Vagina (tissue), 2 donors: ENCODE results near the gene RHBDL3.

Experiments used
- POLR2A ChIP-seq, 2 donors: fragments of 450-650 bp; IDR thresholded peaks; one replicate each; pipeline ENCODE4 v1.6.1; 2017; ENCODE audit warnings: antibody characterized with exemption in 2 of 2, mild to moderate bottlenecking in 2 of 2, moderate library complexity in 2 of 2
- TF ChIP-seq, protein P1 (sequence below), 3 experiments: fragments of 450-650 bp in 2 of 3; fragments of 200-600 bp in 1 of 3; sonication (generic) in 1 of 3; IDR thresholded peaks; one replicate each; pipeline ENCODE4 v1.5.1; 2017 to 2019; ENCODE audit warnings: antibody characterized with exemption in 3 of 3, mild to moderate bottlenecking in 2 of 3, moderate library complexity in 2 of 3

DNA sequence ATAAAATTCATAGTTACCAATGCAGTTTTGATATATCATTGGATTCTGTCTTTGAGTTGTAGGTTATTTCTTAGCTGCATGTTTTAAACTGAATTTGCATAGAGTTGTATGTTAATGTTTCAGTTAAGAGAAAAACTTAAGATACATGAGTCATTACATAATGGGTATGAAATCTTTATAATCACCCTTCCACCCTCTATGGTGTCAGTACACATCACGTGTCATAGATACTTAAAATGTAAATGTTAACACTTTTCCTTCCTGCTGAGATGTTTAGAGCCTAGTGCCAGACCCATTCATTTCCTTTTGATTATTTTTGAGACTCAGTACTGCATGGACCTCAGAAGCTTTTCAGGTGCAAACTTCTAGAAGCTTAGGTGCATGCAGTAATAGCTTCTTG lies 104.8 kb downstream of the RHBDL3 start:
- TF ChIP-seq, protein P1, sequence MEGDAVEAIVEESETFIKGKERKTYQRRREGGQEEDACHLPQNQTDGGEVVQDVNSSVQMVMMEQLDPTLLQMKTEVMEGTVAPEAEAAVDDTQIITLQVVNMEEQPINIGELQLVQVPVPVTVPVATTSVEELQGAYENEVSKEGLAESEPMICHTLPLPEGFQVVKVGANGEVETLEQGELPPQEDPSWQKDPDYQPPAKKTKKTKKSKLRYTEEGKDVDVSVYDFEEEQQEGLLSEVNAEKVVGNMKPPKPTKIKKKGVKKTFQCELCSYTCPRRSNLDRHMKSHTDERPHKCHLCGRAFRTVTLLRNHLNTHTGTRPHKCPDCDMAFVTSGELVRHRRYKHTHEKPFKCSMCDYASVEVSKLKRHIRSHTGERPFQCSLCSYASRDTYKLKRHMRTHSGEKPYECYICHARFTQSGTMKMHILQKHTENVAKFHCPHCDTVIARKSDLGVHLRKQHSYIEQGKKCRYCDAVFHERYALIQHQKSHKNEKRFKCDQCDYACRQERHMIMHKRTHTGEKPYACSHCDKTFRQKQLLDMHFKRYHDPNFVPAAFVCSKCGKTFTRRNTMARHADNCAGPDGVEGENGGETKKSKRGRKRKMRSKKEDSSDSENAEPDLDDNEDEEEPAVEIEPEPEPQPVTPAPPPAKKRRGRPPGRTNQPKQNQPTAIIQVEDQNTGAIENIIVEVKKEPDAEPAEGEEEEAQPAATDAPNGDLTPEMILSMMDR (IDR thresholded peaks at IDR 0.05): no peak
- TF ChIP-seq POLR2A (IDR thresholded peaks at IDR 0.05): no peak
